GM23338 (cell line): ENCODE results near the gene PRCD. TPM values are rescaled to one million over a fixed set of nuclear protein-coding genes. Genes with fewer than 3 reads are reported as not detected.

Experiments
- ATAC-seq: fragments of 200-7000 bp; cut with Tn5 transposase; 3 replicates; pipeline ENCODE4 v1.9.1; 2020
- DNase-seq: peaks from one replicate; pipeline ENCODE4 v3.0.0-alpha.2; 2015; ENCODE audit warnings: low spot score
- H2AFZ ChIP-seq: fragments of 200-600 bp; sonication (generic); 2 replicates; pipeline ENCODE4 v1.8.0; 2016; ENCODE audit warnings: antibody characterized with exemption, mild to moderate bottlenecking, moderate library complexity
- H3F3A ChIP-seq: fragments of 200-600 bp; sonication (generic); replicated peaks from 2 replicates; pipeline ENCODE4 v1.8.0; 2017; ENCODE audit warnings: antibody characterized with exemption, mixed run types, low read depth
- H3K27ac ChIP-seq: fragments of 200-600 bp; sonication (generic); 2 replicates; pipeline ENCODE4 v1.6.1; 2016; ENCODE audit warnings: low read depth
- H3K27me3 ChIP-seq: fragments of 200-600 bp; sonication (generic); 2 replicates; pipeline ENCODE4 v1.8.0; 2016; ENCODE audit warnings: mild to moderate bottlenecking, mixed run types, moderate library complexity; ENCODE audit not compliant: insufficient read depth
- H3K36me3 ChIP-seq: fragments of 200-600 bp; sonication (generic); 2 replicates; pipeline ENCODE4 v1.8.0; 2016; ENCODE audit warnings: mild to moderate bottlenecking; ENCODE audit not compliant: insufficient read depth
- H3K4me1 ChIP-seq: fragments of 200-600 bp; sonication (generic); 2 replicates; pipeline ENCODE4 v1.8.0; 2016; ENCODE audit warnings: mild to moderate bottlenecking, moderate library complexity; ENCODE audit not compliant: insufficient read depth
- H3K4me2 ChIP-seq: fragments of 200-600 bp; sonication (generic); 2 replicates; pipeline ENCODE4 v1.7.1; 2017; ENCODE audit warnings: mixed run types
- H3K4me3 ChIP-seq: fragments of 200-600 bp; sonication (generic); 2 replicates; pipeline ENCODE4 v1.6.1; 2016; ENCODE audit warnings: mixed run types
- H3K79me2 ChIP-seq: fragments of 200-600 bp; sonication (generic); replicated peaks from 2 replicates; pipeline ENCODE4 v1.8.0; 2017; ENCODE audit warnings: mild to moderate bottlenecking; ENCODE audit not compliant: insufficient read depth
- H3K9me2 ChIP-seq: fragments of 200-600 bp; sonication (generic); 2 replicates; pipeline ENCODE4 v1.8.0; 2017; ENCODE audit not compliant: insufficient read depth
- H4K20me1 ChIP-seq: fragments of 200-600 bp; sonication (generic); replicated peaks from 2 replicates; pipeline ENCODE4 v1.8.0; 2017; ENCODE audit warnings: mild to moderate bottlenecking; ENCODE audit not compliant: insufficient read depth
- H3K27ac Mint-ChIP-seq: 2 replicates; pipeline ENCODE4 v1.8.0; 2020; ENCODE audit warnings: inconsistent platforms, mild to moderate bottlenecking, moderate library complexity, mixed read lengths
- H3K27me3 Mint-ChIP-seq: 3 replicates; pipeline ENCODE4 v1.8.0; 2022; ENCODE audit warnings: low read depth, mild to moderate bottlenecking, moderate library complexity, mixed read lengths, inconsistent platforms; ENCODE audit not compliant: insufficient read depth, poor library complexity
- H3K36me3 Mint-ChIP-seq: 3 replicates; pipeline ENCODE4 v1.8.0; 2021; ENCODE audit warnings: low read depth, mild to moderate bottlenecking, inconsistent platforms, moderate library complexity, mixed read lengths
- H3K4me1 Mint-ChIP-seq: 3 replicates; pipeline ENCODE4 v1.8.0; 2020; ENCODE audit warnings: mild to moderate bottlenecking, inconsistent platforms, mixed read lengths
- H3K4me3 Mint-ChIP-seq: 3 replicates; pipeline ENCODE4 v1.8.0; 2021; ENCODE audit warnings: moderate library complexity, mild to moderate bottlenecking, inconsistent platforms, mixed read lengths
- H3K9me3 Mint-ChIP-seq: 3 replicates; pipeline ENCODE4 v1.8.0; 2020; ENCODE audit warnings: moderate library complexity, mild to moderate bottlenecking, inconsistent platforms, mixed read lengths
- CREB1 ChIP-seq: fragments of 250-450 bp; sonication (Bioruptor Pico); IDR thresholded peaks from 2 replicates; pipeline ENCODE4 v1.5.0; 2020; ENCODE audit warnings: low read depth, mild to moderate bottlenecking, moderate library complexity
- CTCF ChIP-seq, 2 experiments: fragments of 200-600 bp in 1 of 2; sonication (generic) in 1 of 2; conservative IDR thresholded peaks; 2 replicates each; pipeline versions ENCODE4 v1.5.1 to v1.6.1; 2016 to 2017; ENCODE audit warnings: antibody characterized with exemption in 2 of 2, low read depth in 2 of 2, mild to moderate bottlenecking in 2 of 2, moderate library complexity in 1 of 2
- EZH2 ChIP-seq: fragments of 200-600 bp; sonication (generic); IDR thresholded peaks from one replicate; pipeline ENCODE4 v1.8.0; 2017; ENCODE audit warnings: antibody characterized with exemption, mild to moderate bottlenecking, low read depth; ENCODE audit not compliant: unreplicated experiment
- EZH2phosphoT487 ChIP-seq: fragments of 200-600 bp; sonication (generic); IDR thresholded peaks from one replicate; pipeline ENCODE4 v1.8.1; 2018; ENCODE audit warnings: antibody characterized with exemption; ENCODE audit not compliant: unreplicated experiment
- JUNB ChIP-seq: IDR thresholded peaks from one replicate; pipeline ENCODE4 v1.6.1; 2016; ENCODE audit warnings: antibody characterized with exemption; ENCODE audit not compliant: unreplicated experiment
- NANOG ChIP-seq: IDR thresholded peaks from 2 replicates; pipeline ENCODE4 v1.6.1; 2016; ENCODE audit warnings: antibody characterized with exemption, borderline replicate concordance
- POLR2AphosphoS5 ChIP-seq: IDR thresholded peaks from 2 replicates; pipeline ENCODE4 v1.6.1; 2016; ENCODE audit warnings: antibody characterized with exemption, low read depth
- STAT1 ChIP-seq: IDR thresholded peaks from one replicate; pipeline ENCODE4 v1.6.1; 2016; ENCODE audit warnings: antibody characterized with exemption; ENCODE audit not compliant: unreplicated experiment
- ZNF114 ChIP-seq: fragments of 250-450 bp; sonication (Bioruptor Pico); IDR thresholded peaks from 2 replicates; pipeline ENCODE4 v1.5.0; 2020; ENCODE audit warnings: mild to moderate bottlenecking, moderate library complexity
- ZNF331 ChIP-seq: fragments of 250-450 bp; sonication (Bioruptor Pico); IDR thresholded peaks from 2 replicates; pipeline ENCODE4 v1.5.0; 2020; ENCODE audit warnings: low read depth, mild to moderate bottlenecking, moderate library complexity
- polyA plus RNA-seq: library from polyadenylated mRNA; unstranded; fragments of >200 nt; fragmentation: Nextera tagmentation; extraction: Ambion mirVana; gene quantifications from 2 replicates; pipeline ENCODE4 v1.2.1, GENCODE V29; 2016
- total RNA-seq: library from RNA; depleted of rRNA; stranded (reverse); fragments of >200 nt; shearing (Covaris generic); gene quantifications from 2 replicates; pipeline ENCODE4 v1.2.3, GENCODE V29; 2014
- TF ChIP-seq, protein P1 (sequence below): fragments of 250-450 bp; sonication (Bioruptor Pico); IDR thresholded peaks from 2 replicates; pipeline ENCODE4 v1.5.0; 2020; ENCODE audit warnings: mild to moderate bottlenecking, moderate library complexity
- TF ChIP-seq, protein P2 (sequence below): IDR thresholded peaks from 2 replicates; pipeline ENCODE4 v1.6.1; 2016; ENCODE audit warnings: antibody characterized with exemption
- TF ChIP-seq, protein P3 (sequence below): IDR thresholded peaks from one replicate; pipeline ENCODE4 v1.6.1; 2018; ENCODE audit warnings: antibody characterized with exemption; ENCODE audit not compliant: unreplicated experiment

Gene PRCD
- total and polyA plus RNA-seq, 2 experiments from 2014 or later = 0.38 to 1.6 TPM

DNA sequence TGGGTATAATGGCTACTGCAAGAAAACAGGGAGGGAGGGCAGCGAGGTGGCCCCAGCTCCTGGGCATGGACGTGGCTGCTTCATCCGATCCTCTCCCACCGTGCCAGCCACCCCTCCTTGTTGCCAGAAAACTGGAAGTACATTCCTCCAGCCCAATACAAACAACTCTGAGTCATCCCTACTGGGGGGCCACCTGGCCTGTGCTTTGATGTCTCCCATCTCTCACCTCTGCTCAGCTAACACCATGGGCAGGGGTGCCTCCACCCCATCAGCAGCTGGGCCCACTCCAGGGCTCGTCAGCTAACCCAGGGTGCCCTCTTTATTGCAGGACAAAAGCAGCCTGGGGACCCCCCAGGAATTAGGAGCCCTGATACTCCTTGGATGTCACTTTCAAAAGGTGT is 40.6 kb upstream of the PRCD start:
- H3K27me3 Mint-ChIP-seq = peaks cover 22% of the 10 kb centered on the region
- Histone ChIP-seq H4K20me1 (peaks cover under 1% of the 10 kb centered on the region; the same call in 1 of the 2 replicates), H2AFZ (no peak overlapping the region), H3K36me3 (no peaks in the 10 kb centered on the region), H3K27me3 (peaks cover 4% of the 10 kb centered on the region; the same call in 1 of the 2 replicates), H3K4me3 (no peak overlapping the region), H3K4me2 (0 out of 2 replicates have a peak overlapping the region, but pooled peaks have one; percentile 60), H3K79me2 (peaks cover 3% of the 10 kb centered on the region; the same call in 1 of the 2 replicates), H3K4me1 (peaks cover 25% of the 10 kb centered on the region; the same call in 1 of the 2 replicates), H3K27ac (no peak overlapping the region), H3K9me2 (no peaks in the 10 kb centered on the region), H3F3A (0 out of 2 replicates have a peak, but pooled peaks cover 3% of the 10 kb centered on the region)
- no peaks in the 10 kb centered on the region for H3K9me3 Mint-ChIP-seq
- ATAC-seq (no peak), DNase-seq (no peak)
- peaks cover 54% of the 10 kb centered on the region for H3K4me1 Mint-ChIP-seq
- TF ChIP-seq, protein P1, sequence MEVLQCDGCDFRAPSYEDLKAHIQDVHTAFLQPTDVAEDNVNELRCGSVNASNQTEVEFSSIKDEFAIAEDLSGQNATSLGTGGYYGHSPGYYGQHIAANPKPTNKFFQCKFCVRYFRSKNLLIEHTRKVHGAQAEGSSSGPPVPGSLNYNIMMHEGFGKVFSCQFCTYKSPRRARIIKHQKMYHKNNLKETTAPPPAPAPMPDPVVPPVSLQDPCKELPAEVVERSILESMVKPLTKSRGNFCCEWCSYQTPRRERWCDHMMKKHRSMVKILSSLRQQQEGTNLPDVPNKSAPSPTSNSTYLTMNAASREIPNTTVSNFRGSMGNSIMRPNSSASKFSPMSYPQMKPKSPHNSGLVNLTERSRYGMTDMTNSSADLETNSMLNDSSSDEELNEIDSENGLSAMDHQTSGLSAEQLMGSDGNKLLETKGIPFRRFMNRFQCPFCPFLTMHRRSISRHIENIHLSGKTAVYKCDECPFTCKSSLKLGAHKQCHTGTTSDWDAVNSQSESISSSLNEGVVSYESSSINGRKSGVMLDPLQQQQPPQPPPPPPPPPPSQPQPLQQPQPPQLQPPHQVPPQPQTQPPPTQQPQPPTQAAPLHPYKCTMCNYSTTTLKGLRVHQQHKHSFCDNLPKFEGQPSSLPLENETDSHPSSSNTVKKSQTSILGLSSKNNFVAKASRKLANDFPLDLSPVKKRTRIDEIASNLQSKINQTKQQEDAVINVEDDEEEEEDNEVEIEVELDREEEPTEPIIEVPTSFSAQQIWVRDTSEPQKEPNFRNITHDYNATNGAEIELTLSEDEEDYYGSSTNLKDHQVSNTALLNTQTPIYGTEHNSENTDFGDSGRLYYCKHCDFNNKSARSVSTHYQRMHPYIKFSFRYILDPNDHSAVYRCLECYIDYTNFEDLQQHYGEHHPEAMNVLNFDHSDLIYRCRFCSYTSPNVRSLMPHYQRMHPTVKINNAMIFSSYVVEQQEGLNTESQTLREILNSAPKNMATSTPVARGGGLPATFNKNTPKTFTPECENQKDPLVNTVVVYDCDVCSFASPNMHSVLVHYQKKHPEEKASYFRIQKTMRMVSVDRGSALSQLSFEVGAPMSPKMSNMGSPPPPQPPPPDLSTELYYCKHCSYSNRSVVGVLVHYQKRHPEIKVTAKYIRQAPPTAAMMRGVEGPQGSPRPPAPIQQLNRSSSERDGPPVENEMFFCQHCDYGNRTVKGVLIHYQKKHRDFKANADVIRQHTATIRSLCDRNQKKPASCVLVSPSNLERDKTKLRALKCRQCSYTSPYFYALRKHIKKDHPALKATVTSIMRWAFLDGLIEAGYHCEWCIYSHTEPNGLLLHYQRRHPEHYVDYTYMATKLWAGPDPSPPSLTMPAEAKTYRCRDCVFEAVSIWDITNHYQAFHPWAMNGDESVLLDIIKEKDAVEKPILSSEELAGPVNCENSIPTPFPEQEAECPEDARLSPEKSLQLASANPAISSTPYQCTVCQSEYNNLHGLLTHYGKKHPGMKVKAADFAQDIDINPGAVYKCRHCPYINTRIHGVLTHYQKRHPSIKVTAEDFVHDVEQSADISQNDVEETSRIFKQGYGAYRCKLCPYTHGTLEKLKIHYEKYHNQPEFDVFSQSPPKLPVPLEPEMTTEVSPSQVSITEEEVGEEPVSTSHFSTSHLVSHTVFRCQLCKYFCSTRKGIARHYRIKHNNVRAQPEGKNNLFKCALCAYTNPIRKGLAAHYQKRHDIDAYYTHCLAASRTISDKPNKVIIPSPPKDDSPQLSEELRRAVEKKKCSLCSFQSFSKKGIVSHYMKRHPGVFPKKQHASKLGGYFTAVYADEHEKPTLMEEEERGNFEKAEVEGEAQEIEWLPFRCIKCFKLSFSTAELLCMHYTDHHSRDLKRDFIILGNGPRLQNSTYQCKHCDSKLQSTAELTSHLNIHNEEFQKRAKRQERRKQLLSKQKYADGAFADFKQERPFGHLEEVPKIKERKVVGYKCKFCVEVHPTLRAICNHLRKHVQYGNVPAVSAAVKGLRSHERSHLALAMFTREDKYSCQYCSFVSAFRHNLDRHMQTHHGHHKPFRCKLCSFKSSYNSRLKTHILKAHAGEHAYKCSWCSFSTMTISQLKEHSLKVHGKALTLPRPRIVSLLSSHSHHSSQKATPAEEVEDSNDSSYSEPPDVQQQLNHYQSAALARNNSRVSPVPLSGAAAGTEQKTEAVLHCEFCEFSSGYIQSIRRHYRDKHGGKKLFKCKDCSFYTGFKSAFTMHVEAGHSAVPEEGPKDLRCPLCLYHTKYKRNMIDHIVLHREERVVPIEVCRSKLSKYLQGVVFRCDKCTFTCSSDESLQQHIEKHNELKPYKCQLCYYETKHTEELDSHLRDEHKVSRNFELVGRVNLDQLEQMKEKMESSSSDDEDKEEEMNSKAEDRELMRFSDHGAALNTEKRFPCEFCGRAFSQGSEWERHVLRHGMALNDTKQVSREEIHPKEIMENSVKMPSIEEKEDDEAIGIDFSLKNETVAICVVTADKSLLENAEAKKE (CRISPR knock-in tag) = no peak
- TF ChIP-seq CREB1 (CRISPR knock-in tag) (no peak), POLR2AphosphoS5 (no peak), CTCF (conservative IDR thresholded peaks at IDR 0.05; ENCODE audit: low read depth in 2 of 2) (no peak), JUNB (no peak), EZH2 (no peak), EZH2phosphoT487 (no peak), ZNF331 (CRISPR knock-in tag) (no peak), NANOG (no peak), STAT1 (no peak), ZNF114 (CRISPR knock-in tag) (no peak)
- TF ChIP-seq, protein P2, sequence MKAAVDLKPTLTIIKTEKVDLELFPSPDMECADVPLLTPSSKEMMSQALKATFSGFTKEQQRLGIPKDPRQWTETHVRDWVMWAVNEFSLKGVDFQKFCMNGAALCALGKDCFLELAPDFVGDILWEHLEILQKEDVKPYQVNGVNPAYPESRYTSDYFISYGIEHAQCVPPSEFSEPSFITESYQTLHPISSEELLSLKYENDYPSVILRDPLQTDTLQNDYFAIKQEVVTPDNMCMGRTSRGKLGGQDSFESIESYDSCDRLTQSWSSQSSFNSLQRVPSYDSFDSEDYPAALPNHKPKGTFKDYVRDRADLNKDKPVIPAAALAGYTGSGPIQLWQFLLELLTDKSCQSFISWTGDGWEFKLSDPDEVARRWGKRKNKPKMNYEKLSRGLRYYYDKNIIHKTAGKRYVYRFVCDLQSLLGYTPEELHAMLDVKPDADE = no peak
- TF ChIP-seq, protein P3, sequence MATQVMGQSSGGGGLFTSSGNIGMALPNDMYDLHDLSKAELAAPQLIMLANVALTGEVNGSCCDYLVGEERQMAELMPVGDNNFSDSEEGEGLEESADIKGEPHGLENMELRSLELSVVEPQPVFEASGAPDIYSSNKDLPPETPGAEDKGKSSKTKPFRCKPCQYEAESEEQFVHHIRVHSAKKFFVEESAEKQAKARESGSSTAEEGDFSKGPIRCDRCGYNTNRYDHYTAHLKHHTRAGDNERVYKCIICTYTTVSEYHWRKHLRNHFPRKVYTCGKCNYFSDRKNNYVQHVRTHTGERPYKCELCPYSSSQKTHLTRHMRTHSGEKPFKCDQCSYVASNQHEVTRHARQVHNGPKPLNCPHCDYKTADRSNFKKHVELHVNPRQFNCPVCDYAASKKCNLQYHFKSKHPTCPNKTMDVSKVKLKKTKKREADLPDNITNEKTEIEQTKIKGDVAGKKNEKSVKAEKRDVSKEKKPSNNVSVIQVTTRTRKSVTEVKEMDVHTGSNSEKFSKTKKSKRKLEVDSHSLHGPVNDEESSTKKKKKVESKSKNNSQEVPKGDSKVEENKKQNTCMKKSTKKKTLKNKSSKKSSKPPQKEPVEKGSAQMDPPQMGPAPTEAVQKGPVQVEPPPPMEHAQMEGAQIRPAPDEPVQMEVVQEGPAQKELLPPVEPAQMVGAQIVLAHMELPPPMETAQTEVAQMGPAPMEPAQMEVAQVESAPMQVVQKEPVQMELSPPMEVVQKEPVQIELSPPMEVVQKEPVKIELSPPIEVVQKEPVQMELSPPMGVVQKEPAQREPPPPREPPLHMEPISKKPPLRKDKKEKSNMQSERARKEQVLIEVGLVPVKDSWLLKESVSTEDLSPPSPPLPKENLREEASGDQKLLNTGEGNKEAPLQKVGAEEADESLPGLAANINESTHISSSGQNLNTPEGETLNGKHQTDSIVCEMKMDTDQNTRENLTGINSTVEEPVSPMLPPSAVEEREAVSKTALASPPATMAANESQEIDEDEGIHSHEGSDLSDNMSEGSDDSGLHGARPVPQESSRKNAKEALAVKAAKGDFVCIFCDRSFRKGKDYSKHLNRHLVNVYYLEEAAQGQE = no peak
- no peak overlapping the region for H3K27ac Mint-ChIP-seq
- H3K36me3 Mint-ChIP-seq = no peaks in the 10 kb centered on the region
- H3K4me3 Mint-ChIP-seq = peak overlapping the region; percentile 23; the same call in 1 of the 3 replicates
